Thoracic aorta (tissue), 2 donors: ENCODE measurements around the gene HIGD1C. TPM values are rescaled to one million over a fixed set of nuclear protein-coding genes. Genes with fewer than 3 reads are reported as not detected.
"Not testable (repeated sequence)": the region's sequence is repeated elsewhere in the genome, so short reads cannot be mapped to it uniquely, and the experiment has no call there.

Experiments used
- ATAC-seq: fragments of 150-250 bp; one replicate; pipeline ENCODE4 v1.8.0; 2017; ENCODE audit warnings: low read depth; ENCODE audit not compliant: insufficient number of reproducible peaks, low FRiP score
- DNase-seq: peaks from one replicate; pipeline ENCODE4 v3.0.0-alpha.2; 2020; ENCODE audit warnings: low spot score
- H3K27ac ChIP-seq, 2 donors: fragments of 200-600 bp; sonication (generic); 1 replicate in 1 of 2; 2 replicates in 1 of 2; pipeline ENCODE4 v1.5.1; 2016; ENCODE audit warnings: mild to moderate bottlenecking in 2 of 2, moderate library complexity in 2 of 2
- H3K27me3 ChIP-seq: fragments of 200-600 bp; sonication (generic); replicated peaks from 2 replicates; pipeline ENCODE4 v1.6.0; 2016; ENCODE audit warnings: mild to moderate bottlenecking; ENCODE audit not compliant: insufficient read depth
- H3K36me3 ChIP-seq: fragments of 200-600 bp; sonication (generic); one replicate; pipeline ENCODE4 v1.5.1; 2016
- H3K4me1 ChIP-seq, 2 donors: fragments of 200-600 bp; sonication (generic); 1 replicate in 1 of 2; 2 replicates in 1 of 2; pipeline versions ENCODE4 v1.5.1 to v1.6.0; 2016; ENCODE audit warnings: low read depth in 2 of 2, mild to moderate bottlenecking in 1 of 2; ENCODE audit not compliant: control insufficient read depth in 1 of 2
- H3K4me3 ChIP-seq: fragments of 200-600 bp; sonication (generic); 2 replicates; pipeline ENCODE4 v1.5.1; 2016; ENCODE audit warnings: mild to moderate bottlenecking
- H3K9me3 ChIP-seq: fragments of 200-600 bp; sonication (generic); 2 replicates; pipeline ENCODE4 v1.5.1; 2016
- total RNA-seq, 2 donors: library from RNA; depleted of rRNA; stranded (reverse); fragments of >200 nt; gene quantifications; one replicate each; pipeline versions ENCODE4 v1.1.0 to v1.2.3, GENCODE V29; 2016
- TF ChIP-seq, protein P1 (sequence below): fragments of 200-600 bp; sonication (generic); IDR thresholded peaks from one replicate; pipeline ENCODE4 v1.5.1; 2019; ENCODE audit warnings: antibody characterized with exemption

Gene HIGD1C
- total RNA-seq, 2 donors from 2014 or later: not detected

GRCh38 chr12:50947933-50948626, 4.3 kb upstream of the HIGD1C start:
- no peaks in the 10 kb centered on the region for H3K36me3 ChIP-seq
- H3K27me3 ChIP-seq: no peaks in the 10 kb centered on the region
- no peak for ATAC-seq
- H3K4me3 ChIP-seq: no peak overlapping the region
- no peaks in the 10 kb centered on the region for H3K4me1 ChIP-seq
- H3K27ac ChIP-seq: no peak overlapping the region
- no peaks in the 10 kb centered on the region for H3K9me3 ChIP-seq
- DNase-seq: no peak
- TF ChIP-seq, protein P1, sequence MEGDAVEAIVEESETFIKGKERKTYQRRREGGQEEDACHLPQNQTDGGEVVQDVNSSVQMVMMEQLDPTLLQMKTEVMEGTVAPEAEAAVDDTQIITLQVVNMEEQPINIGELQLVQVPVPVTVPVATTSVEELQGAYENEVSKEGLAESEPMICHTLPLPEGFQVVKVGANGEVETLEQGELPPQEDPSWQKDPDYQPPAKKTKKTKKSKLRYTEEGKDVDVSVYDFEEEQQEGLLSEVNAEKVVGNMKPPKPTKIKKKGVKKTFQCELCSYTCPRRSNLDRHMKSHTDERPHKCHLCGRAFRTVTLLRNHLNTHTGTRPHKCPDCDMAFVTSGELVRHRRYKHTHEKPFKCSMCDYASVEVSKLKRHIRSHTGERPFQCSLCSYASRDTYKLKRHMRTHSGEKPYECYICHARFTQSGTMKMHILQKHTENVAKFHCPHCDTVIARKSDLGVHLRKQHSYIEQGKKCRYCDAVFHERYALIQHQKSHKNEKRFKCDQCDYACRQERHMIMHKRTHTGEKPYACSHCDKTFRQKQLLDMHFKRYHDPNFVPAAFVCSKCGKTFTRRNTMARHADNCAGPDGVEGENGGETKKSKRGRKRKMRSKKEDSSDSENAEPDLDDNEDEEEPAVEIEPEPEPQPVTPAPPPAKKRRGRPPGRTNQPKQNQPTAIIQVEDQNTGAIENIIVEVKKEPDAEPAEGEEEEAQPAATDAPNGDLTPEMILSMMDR: no peak

DNA sequence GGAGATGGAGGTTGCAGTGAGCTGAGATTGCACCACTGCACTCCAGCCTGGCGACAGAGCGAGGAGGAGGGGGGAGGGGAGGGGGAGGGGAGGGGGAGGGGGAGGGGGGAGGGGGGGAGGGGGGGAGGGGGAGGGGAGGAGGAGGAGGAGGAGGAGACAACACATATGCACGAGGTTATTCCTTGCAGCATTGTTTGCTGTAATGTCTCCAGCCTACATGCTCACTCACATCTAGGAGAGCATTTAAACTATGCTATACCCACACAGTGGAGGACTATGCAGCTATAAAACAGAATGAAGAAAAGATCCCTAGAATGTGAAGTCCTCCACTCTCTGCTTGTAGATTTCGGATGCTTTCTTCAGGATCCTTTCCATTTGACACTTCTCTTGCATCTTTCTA, 3.5 kb upstream of the HIGD1C start:
- Histone ChIP-seq H3K4me3 (no peak overlapping the region), H3K4me1 (no peaks in the 10 kb centered on the region), H3K27ac (no peak overlapping the region), H3K36me3 (no peaks in the 10 kb centered on the region), H3K9me3 (no peaks in the 10 kb centered on the region), H3K27me3 (no peaks in the 10 kb centered on the region)
- TF ChIP-seq, protein P1: no peak
- DNase-seq (no peak), ATAC-seq (no peak)

DNA sequence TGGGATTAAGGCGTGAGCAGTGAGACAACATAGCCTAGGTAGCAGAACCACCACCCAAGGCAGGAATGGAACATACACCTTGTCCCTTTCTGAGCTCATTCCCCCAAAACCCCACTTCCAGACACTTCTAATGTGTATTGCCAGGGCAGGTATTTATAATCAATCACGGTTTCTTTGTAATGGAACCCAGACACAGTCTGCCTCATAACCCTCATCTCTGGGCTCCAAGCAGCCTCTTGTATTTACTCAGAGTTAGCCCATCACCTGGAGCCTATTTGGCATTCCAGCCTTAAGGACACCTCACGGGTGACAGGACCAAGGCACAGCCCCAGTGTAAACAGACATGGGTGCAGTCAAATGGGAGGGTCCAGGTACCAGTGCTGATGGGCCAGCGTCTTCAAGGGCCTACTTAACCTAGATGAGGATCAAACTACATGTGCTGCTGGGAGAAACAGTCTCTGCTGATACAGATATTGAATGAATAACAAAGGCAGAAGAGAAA, 2.5 kb upstream of the HIGD1C start:
- H3K4me3 ChIP-seq: no peak overlapping the region
- no peaks in the 10 kb centered on the region for H3K27me3 ChIP-seq
- TF ChIP-seq, protein P1: no peak
- no peaks in the 10 kb centered on the region for H3K36me3 ChIP-seq
- ATAC-seq (no peak), DNase-seq (no peak)
- H3K4me1 ChIP-seq: no peaks in the 10 kb centered on the region
- no peak overlapping the region for H3K27ac ChIP-seq
- H3K9me3 ChIP-seq: no peaks in the 10 kb centered on the region

DNA sequence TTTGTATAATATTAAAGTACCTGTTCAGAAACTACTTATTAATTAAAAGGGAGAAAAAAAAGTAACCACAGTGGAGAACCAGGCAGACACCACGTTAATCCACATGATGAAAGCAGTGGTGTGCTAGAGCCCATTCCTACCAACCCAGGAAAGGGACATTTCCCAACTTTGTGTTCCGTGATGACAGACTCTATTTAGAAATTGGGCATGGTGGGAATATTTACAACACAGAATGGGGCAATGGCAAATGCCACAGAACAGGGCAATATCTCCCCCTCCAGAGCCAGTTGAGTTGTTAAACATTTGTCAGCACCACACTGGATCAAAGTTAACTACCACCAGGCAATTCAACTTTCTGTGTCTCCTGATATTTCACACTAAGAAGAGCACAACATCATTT, 1.2 kb upstream of the HIGD1C start:
- Histone ChIP-seq H3K36me3 (no peaks in the 10 kb centered on the region), H3K4me3 (no peak overlapping the region), H3K9me3 (no peaks in the 10 kb centered on the region), H3K4me1 (no peaks in the 10 kb centered on the region), H3K27me3 (no peaks in the 10 kb centered on the region), H3K27ac (no peak overlapping the region)
- DNase-seq: no peak
- ATAC-seq: no peak
- TF ChIP-seq, protein P1: no peak

DNA sequence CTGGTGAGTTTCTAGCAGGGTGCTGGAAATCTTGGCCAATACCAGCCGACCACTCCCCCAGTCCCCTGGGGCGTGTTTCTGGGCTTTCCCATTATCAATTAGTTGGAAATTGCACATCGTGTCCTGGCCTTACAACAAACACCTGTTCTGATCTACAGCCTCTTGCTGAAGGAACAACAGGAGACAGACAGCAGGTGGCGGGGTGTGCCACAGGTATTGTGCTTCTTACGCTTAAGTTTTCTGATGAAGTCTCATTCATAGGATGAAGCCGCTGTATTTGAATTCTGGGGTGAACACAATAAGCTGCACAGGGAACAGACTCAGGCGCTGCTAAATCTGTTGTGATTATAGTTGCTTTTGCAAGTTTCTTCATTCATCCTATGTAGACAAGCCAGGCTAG, 703 bp downstream of the HIGD1C start:
- no peak overlapping the region for H3K27ac ChIP-seq
- ATAC-seq: no peak

GRCh38 chr12:50954789-50955188, 2.4 kb downstream of the HIGD1C start:
- not testable (repeated sequence) for H3K27me3 ChIP-seq, DNase-seq, H3K27ac ChIP-seq, H3K4me3 ChIP-seq, H3K4me1 ChIP-seq, H3K9me3 ChIP-seq, H3K36me3 ChIP-seq, ATAC-seq

More for the DNA sequence above, 703 bp downstream of the HIGD1C start:
- H3K4me1 ChIP-seq: no peaks in the 10 kb centered on the region
- no peaks in the 10 kb centered on the region for H3K9me3 ChIP-seq
- H3K4me3 ChIP-seq: no peak overlapping the region
- TF ChIP-seq, protein P1: no peak
- no peaks in the 10 kb centered on the region for H3K27me3 ChIP-seq
- DNase-seq: no peak
- no peaks in the 10 kb centered on the region for H3K36me3 ChIP-seq
